NCI-H2196 treated with DMSO at 0.1 percent for 48 hours (cell line): ENCODE measurements around the gene KCP.

Experiments used
- DNase-seq: peaks from one replicate; lab custom pipeline; 2025; ENCODE audit not compliant: unreplicated experiment; lab: John Stamatoyannopoulos, UW

Gene KCP

GRCh38 chr7:128888756-128889095, 21.8 kb downstream of the KCP start:
- DNase-seq: no peak

GRCh38 chr7:128888039-128888755, 22.3 kb downstream of the KCP start:
- no peak for DNase-seq

GRCh38 chr7:128887169-128888038, 23.1 kb downstream of the KCP start:
- DNase-seq: no peak

- no peak for DNase-seq
Measured at GRCh38 chr7:128886391-128887168, 23.9 kb downstream of the KCP start.

GRCh38 chr7:128885370-128886187, 24.9 kb downstream of the KCP start:
- no peak for DNase-seq

- DNase-seq: no peak
Measured at GRCh38 chr7:128884561-128885369, 25.7 kb downstream of the KCP start.

GRCh38 chr7:128883622-128884448, 26.7 kb downstream of the KCP start:
- DNase-seq: peak; percentile 8

GRCh38 chr7:128882134-128882533, 28.4 kb downstream of the KCP start:
- DNase-seq: no peak

- no peak for DNase-seq
Measured at GRCh38 chr7:128881458-128882125, 28.9 kb downstream of the KCP start.

- no peak for DNase-seq
Measured at GRCh38 chr7:128880791-128881457, 29.6 kb downstream of the KCP start.

GRCh38 chr7:128879939-128880746, 30.4 kb downstream of the KCP start:
- peak; percentile 29 for DNase-seq

- DNase-seq: no peak
Measured at GRCh38 chr7:128879461-128879938, 31.0 kb downstream of the KCP start.

GRCh38 chr7:128878226-128879105, 32.0 kb downstream of the KCP start:
- DNase-seq: no peak

- DNase-seq: no peak
Measured at GRCh38 chr7:128877756-128878120, 32.8 kb downstream of the KCP start.

- DNase-seq: no peak
Measured at GRCh38 chr7:128876978-128877755, 33.3 kb downstream of the KCP start.
